CD4-positive, alpha-beta T cell treated with Interferon gamma for 1 hour (primary cell): ENCODE data around the gene QSOX1.
"Not testable (repeated sequence)": the region's sequence is repeated elsewhere in the genome, so short reads cannot be mapped to it uniquely, and the experiment has no call there.

Experiments
- DNase-seq: peaks from one replicate; pipeline ENCODE4 v3.0.0-alpha.2; 2020

QSOX1 gene

GRCh38 chr1:180154325-180155181 is at the start of gene QSOX1:
Gene QSOX1, plus strand, starts transcription at chr1:180154869. Its CDS starts 39 bp downstream, at chr1:180154908.
- DNase-seq: peak; percentile 90

GRCh38 chr1:180112091-180112490 is 42.6 kb upstream of the QSOX1 start:
- no peak for DNase-seq

- no peak for DNase-seq
Observed at GRCh38 chr1:180112984-180113647, 41.6 kb upstream of the QSOX1 start.

- DNase-seq: no peak
Observed at GRCh38 chr1:180114396-180114945, 40.2 kb upstream of the QSOX1 start.

GRCh38 chr1:180116964-180117763 is 37.5 kb upstream of the QSOX1 start:
- no peak for DNase-seq

- DNase-seq: no peak
Observed at GRCh38 chr1:180117764-180118116, 36.9 kb upstream of the QSOX1 start.

GRCh38 chr1:180119837-180120236 is 34.8 kb upstream of the QSOX1 start:
- DNase-seq: no peak

GRCh38 chr1:180123463-180123936 is 31.2 kb upstream of the QSOX1 start:
- no peak for DNase-seq

GRCh38 chr1:180130651-180131050 is 24.0 kb upstream of the QSOX1 start:
- no peak for DNase-seq

- DNase-seq: peak; percentile 75
Observed at GRCh38 chr1:180131510-180131909, 23.2 kb upstream of the QSOX1 start.

- no peak for DNase-seq
Observed at GRCh38 chr1:180133193-180133592, 21.5 kb upstream of the QSOX1 start.

GRCh38 chr1:180133688-180134087 is 21.0 kb upstream of the QSOX1 start:
- DNase-seq: not testable (repeated sequence)

GRCh38 chr1:180135535-180135934 is 19.1 kb upstream of the QSOX1 start:
- DNase-seq: no peak

- no peak for DNase-seq
Observed at GRCh38 chr1:180136331-180136967, 18.2 kb upstream of the QSOX1 start.

GRCh38 chr1:180136968-180137356 is 17.7 kb upstream of the QSOX1 start:
- no peak for DNase-seq

GRCh38 chr1:180137776-180138175 is 16.9 kb upstream of the QSOX1 start:
- no peak for DNase-seq

- no peak for DNase-seq
Observed at GRCh38 chr1:180141381-180141934, 13.2 kb upstream of the QSOX1 start.

GRCh38 chr1:180143359-180143758 is 11.3 kb upstream of the QSOX1 start:
- DNase-seq: no peak

- DNase-seq: no peak
Observed at GRCh38 chr1:180144659-180145357, 9.9 kb upstream of the QSOX1 start.

- no peak for DNase-seq
Observed at GRCh38 chr1:180145446-180145845, 9.2 kb upstream of the QSOX1 start.

GRCh38 chr1:180150982-180151381 is 3.7 kb upstream of the QSOX1 start:
- peak; percentile 44 for DNase-seq

- no peak for DNase-seq
Observed at GRCh38 chr1:180151508-180151907, 3.2 kb upstream of the QSOX1 start.
